ENCODE measurements around the gene CACNA1I. TPM values are rescaled to one million over a fixed set of nuclear protein-coding genes. Genes with fewer than 3 reads are reported as not detected.

The CACNA1I gene
- total and polyA plus RNA-seq, 2 of the 8 experiments (the other 6 are each of a cell fraction or from before 2014, with no cell fraction given): 0.77 to 1.2 TPM

DNA sequence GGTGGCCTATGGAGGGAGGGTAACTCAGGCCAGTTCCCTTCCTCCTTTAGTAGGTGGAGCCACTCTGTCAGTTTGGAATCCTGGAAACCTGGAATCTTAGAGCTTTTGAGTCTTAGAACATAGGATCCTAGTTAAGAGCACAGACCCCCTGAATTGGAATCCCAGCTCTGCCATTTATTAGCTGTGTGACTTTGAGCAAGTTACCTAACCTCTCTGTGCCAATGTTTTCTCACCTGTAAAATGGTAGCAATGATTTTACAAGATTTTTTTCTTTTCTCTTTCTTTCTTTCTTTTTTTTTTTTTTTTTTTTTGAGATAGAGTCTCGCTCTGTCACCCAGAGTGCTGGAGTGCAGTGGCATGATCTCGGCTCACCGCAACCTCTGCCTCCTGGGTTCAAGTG lies 17.1 kb upstream of the CACNA1I start:
- no peak overlapping the region for H3K18ac ChIP-seq (ENCODE audit: extremely low read depth, low read length)
- CTCF ChIA-PET (ENCODE audit: partially characterized antibody): interaction anchor here (3.0 kb wide), 1 partner anchor 18 kb away, joined by 12 read pairs; no protein-coding TSS in a partner anchor
- no peaks in the 10 kb centered on the region for H3K79me1 ChIP-seq (ENCODE audit: low read depth, low read length)
- no peak overlapping the region for H2BK15ac ChIP-seq (ENCODE audit: low read length)
- H3K27ac ChIP-seq (ENCODE audit: low read depth, low read length): no peak overlapping the region
- H3K14ac ChIP-seq (ENCODE audit: insufficient read length): no peak overlapping the region
- H3K4ac ChIP-seq (replicated peaks; ENCODE audit: insufficient read length, low read depth, low read length): no peak overlapping the region
- H3K36me3 ChIP-seq (ENCODE audit: control insufficient read depth in 2 of 4, insufficient read depth in 4 of 4, low read length in 3 of 4): peaks cover 0 to 3% (median 0%) of the 10 kb centered on the region in 4 experiments; a peak in 1 of 8 replicates
- no peak overlapping the region for H2BK20ac ChIP-seq (ENCODE audit: low read length)
- H2BK120ac ChIP-seq (replicated peaks; ENCODE audit: low read depth, low read length): no peak overlapping the region
- no peak for DNase-seq (ENCODE audit: low read depth in 1 of 2, low spot score in 2 of 2)
- H3K23ac ChIP-seq (ENCODE audit: insufficient read length): no peak overlapping the region
- no peak overlapping the region for H4K8ac ChIP-seq (ENCODE audit: extremely low read depth, insufficient read depth, low read length)
- no peak overlapping the region for H3K9ac ChIP-seq (replicated peaks in 1 of 4; ENCODE audit: extremely low read depth in 1 of 4, low read depth in 3 of 4, low read length in 3 of 4)
- peaks cover 0 to 8% (median under 1%) of the 10 kb centered on the region in 4 experiments; a peak in 5 of 7 replicates for H3K4me1 ChIP-seq (replicated peaks in 1 of 4; ENCODE audit: control insufficient read depth in 3 of 4, insufficient read depth in 4 of 4, low read length in 3 of 4)
- H2AK5ac ChIP-seq (ENCODE audit: low read depth, low read length): no peak overlapping the region
- FAIRE-seq: no peak
- no peak overlapping the region for H2BK5ac ChIP-seq (ENCODE audit: low read depth, low read length)
- no peak overlapping the region for H2BK12ac ChIP-seq (ENCODE audit: low read depth, low read length)
- no peak overlapping the region for H4K91ac ChIP-seq (replicated peaks; ENCODE audit: insufficient read length, low read length)
- H3K79me2 ChIP-seq (ENCODE audit: control insufficient read depth in 1 of 2, insufficient read depth in 2 of 2, low read length in 2 of 2): no peaks in the 10 kb centered on the region
- no peak overlapping the region for H4K5ac ChIP-seq (ENCODE audit: insufficient read length, low read depth, low read length)
- no peaks in the 10 kb centered on the region; the same call in 1 of the 2 replicates for H3K23me2 ChIP-seq (ENCODE audit: low read depth, low read length)
- peaks cover 0 to 5% of the 10 kb centered on the region in 2 experiments for H4K20me1 ChIP-seq (replicated peaks in 1 of 2; ENCODE audit: control insufficient read depth in 1 of 2, insufficient read depth in 2 of 2, low read length in 2 of 2)
- H3K9me3 ChIP-seq (ENCODE audit: insufficient read depth in 2 of 2, low read depth in 1 of 2, low read length in 1 of 2): no peaks in the 10 kb centered on the region
- H3K4me2 ChIP-seq (ENCODE audit: insufficient read depth in 1 of 2, low read depth in 2 of 2, low read length in 2 of 2): no peak overlapping the region
- no peak overlapping the region for H3K56ac ChIP-seq (replicated peaks; ENCODE audit: insufficient read length, low read depth, low read length)
- peaks cover 24 to 32% (median 29%) of the 10 kb centered on the region in 4 experiments for H3K27me3 ChIP-seq (replicated peaks in 1 of 4; ENCODE audit: control insufficient read depth in 3 of 4, extremely low read depth in 1 of 4, insufficient read depth in 3 of 4, low read length in 3 of 4)
- WGBS, 2 experiments (ENCODE audit: extremely low coverage in 1 of 2, insufficient coverage in 1 of 2, insufficient read length in 1 of 2, insufficient replicate concordance in 2 of 2, low coverage in 1 of 2, low lambda C conversion rate in 2 of 2, missing lambda C conversion rate in 1 of 2): no CpG with 5 or more reads among the region's 3 CpGs
- no peak overlapping the region for H2AFZ ChIP-seq (ENCODE audit: low read length)
- POLR2A ChIA-PET (ENCODE audit: partially characterized antibody): no interaction called here
- H3K4me3 ChIP-seq (ENCODE audit: extremely low read depth in 1 of 4, insufficient read depth in 2 of 4, low read depth in 3 of 4, low read length in 4 of 4): no peak overlapping the region
- TF ChIP-seq TBP (IDR thresholded peaks at IDR 0.05; ENCODE audit: low read depth, low read length): no peak
- no peak for TF ChIP-seq RAD21 (IDR thresholded peaks at IDR 0.05 in 1 of 2, conservative IDR thresholded peaks at IDR 0.05 in 1 of 2; ENCODE audit: low read depth in 2 of 2, low read length in 2 of 2)
- no peak for TF ChIP-seq RXRA (IDR thresholded peaks at IDR 0.05; ENCODE audit: insufficient read depth, low read depth, low read length)
- no peak for TF ChIP-seq EZH2 (IDR thresholded peaks at IDR 0.05; ENCODE audit: low read depth, low read length, severe bottlenecking)
